HG03280 (cell line): ENCODE data around the gene BAIAP2L2.
"Not testable (repeated sequence)": the region's sequence is repeated elsewhere in the genome, so short reads cannot be mapped to it uniquely, and the experiment has no call there.

Experiments used
- ATAC-seq: cut with Tn5 transposase; IDR thresholded peaks from one replicate; pipeline ENCODE4 v1.9.1; 2021; ENCODE audit warnings: mild to moderate bottlenecking, moderate library complexity; ENCODE audit not compliant: unreplicated experiment

BAIAP2L2 gene

GRCh38 chr22:38082986-38083710 is 27.3 kb downstream of the BAIAP2L2 start:
- ATAC-seq = no peak

- no peak for ATAC-seq
Measured at GRCh38 chr22:38081941-38082828, 28.3 kb downstream of the BAIAP2L2 start.

- no peak for ATAC-seq
Measured at GRCh38 chr22:38081636-38081940, 28.9 kb downstream of the BAIAP2L2 start.

GRCh38 chr22:38080850-38081635 is 29.4 kb downstream of the BAIAP2L2 start:
- no peak for ATAC-seq

GRCh38 chr22:38080474-38080849 is 30.0 kb downstream of the BAIAP2L2 start:
- ATAC-seq = no peak

GRCh38 chr22:38079804-38080203 is 30.7 kb downstream of the BAIAP2L2 start:
- ATAC-seq = no peak

GRCh38 chr22:38079208-38079607 is 31.3 kb downstream of the BAIAP2L2 start:
- ATAC-seq = not testable (repeated sequence)

- no peak for ATAC-seq
Measured at GRCh38 chr22:38078046-38078840, 32.2 kb downstream of the BAIAP2L2 start.

- no peak for ATAC-seq
Measured at GRCh38 chr22:38077595-38077994, 32.9 kb downstream of the BAIAP2L2 start.

GRCh38 chr22:38077096-38077495 is 33.4 kb downstream of the BAIAP2L2 start:
- ATAC-seq = no peak

- ATAC-seq = no peak
Measured at GRCh38 chr22:38075961-38076360, 34.5 kb downstream of the BAIAP2L2 start.

- ATAC-seq = no peak
Measured at GRCh38 chr22:38075105-38075825, 35.2 kb downstream of the BAIAP2L2 start.

GRCh38 chr22:38074181-38075104 is 36.0 kb downstream of the BAIAP2L2 start:
- no peak for ATAC-seq

GRCh38 chr22:38073150-38074130 is 37.0 kb downstream of the BAIAP2L2 start:
- no peak for ATAC-seq

- ATAC-seq = no peak
Measured at GRCh38 chr22:38072322-38073149, 37.9 kb downstream of the BAIAP2L2 start.

- ATAC-seq = no peak
Measured at GRCh38 chr22:38071421-38072321, 38.8 kb downstream of the BAIAP2L2 start.
